Measurements from ENCODE around the gene CHD6.
A peak's percentile ranks its signal among the peaks of the same experiment; 100 is the strongest.

The CHD6 gene

DNA sequence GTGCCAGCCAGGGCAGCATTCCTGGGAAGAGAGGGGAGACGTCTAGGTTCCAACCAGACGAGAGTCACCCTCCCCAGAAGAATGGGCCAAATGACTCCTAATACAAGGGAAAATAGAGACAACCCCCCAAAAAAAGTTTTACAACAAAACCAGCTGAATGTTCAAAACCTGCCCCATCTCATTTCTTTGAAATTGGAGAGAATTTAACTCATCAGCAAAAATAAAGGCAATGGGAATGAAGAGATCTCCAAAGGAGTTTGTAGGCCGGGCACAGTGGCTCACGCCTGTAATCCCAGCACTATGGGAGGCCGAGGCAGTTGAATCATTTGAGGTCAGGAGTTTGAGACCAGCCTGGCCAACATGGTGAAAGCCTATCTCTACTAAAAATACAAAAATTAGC is 241.8 kb downstream of the CHD6 start:
- Histone ChIP-seq H3K9ac (ENCODE audit: low read depth, low read length) (no peak overlapping the region), H3K4me3 (ENCODE audit: low read depth, low read length) (no peak overlapping the region), H3K36me3 (ENCODE audit: control insufficient read depth, insufficient read depth, low read length) (no peaks in the 10 kb centered on the region), H3K9me3 (ENCODE audit: control insufficient read depth, insufficient read depth, low read length) (no peaks in the 10 kb centered on the region), H3K4me1 (ENCODE audit: control insufficient read depth, insufficient read depth, low read length) (no peaks in the 10 kb centered on the region), H3K27me3 (ENCODE audit: control insufficient read depth, insufficient read depth, low read length) (no peaks in the 10 kb centered on the region)

DNA sequence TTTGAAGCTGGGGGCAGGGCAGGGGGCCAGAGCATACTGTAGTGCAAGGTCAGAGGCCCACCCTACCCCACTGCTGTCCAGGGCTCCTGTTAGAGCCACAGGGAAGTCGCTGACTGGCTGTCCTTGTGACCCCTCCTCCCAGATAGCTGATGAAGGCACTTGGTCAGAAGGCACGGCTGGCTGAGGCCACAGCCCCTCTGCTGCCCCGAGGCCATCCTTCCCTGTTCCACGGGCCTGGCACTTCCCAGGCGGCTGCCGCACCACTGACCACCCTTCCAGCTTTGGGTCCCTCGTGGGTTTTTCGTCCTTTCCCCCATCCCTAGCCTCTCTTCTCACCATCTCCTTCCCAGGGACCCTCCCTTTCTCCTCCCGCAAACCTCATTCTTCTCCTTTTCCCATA is 242.3 kb downstream of the CHD6 start:
- H3K9me3 ChIP-seq (ENCODE audit: control insufficient read depth, insufficient read depth, low read length): no peaks in the 10 kb centered on the region
- H3K36me3 ChIP-seq (ENCODE audit: control insufficient read depth, insufficient read depth, low read length): no peaks in the 10 kb centered on the region
- no peaks in the 10 kb centered on the region for H3K4me1 ChIP-seq (ENCODE audit: control insufficient read depth, insufficient read depth, low read length)
- H3K27me3 ChIP-seq (ENCODE audit: control insufficient read depth, insufficient read depth, low read length): no peaks in the 10 kb centered on the region
- no peak overlapping the region for H3K4me3 ChIP-seq (ENCODE audit: low read depth, low read length)
- no peak overlapping the region for H3K9ac ChIP-seq (ENCODE audit: low read depth, low read length)

DNA sequence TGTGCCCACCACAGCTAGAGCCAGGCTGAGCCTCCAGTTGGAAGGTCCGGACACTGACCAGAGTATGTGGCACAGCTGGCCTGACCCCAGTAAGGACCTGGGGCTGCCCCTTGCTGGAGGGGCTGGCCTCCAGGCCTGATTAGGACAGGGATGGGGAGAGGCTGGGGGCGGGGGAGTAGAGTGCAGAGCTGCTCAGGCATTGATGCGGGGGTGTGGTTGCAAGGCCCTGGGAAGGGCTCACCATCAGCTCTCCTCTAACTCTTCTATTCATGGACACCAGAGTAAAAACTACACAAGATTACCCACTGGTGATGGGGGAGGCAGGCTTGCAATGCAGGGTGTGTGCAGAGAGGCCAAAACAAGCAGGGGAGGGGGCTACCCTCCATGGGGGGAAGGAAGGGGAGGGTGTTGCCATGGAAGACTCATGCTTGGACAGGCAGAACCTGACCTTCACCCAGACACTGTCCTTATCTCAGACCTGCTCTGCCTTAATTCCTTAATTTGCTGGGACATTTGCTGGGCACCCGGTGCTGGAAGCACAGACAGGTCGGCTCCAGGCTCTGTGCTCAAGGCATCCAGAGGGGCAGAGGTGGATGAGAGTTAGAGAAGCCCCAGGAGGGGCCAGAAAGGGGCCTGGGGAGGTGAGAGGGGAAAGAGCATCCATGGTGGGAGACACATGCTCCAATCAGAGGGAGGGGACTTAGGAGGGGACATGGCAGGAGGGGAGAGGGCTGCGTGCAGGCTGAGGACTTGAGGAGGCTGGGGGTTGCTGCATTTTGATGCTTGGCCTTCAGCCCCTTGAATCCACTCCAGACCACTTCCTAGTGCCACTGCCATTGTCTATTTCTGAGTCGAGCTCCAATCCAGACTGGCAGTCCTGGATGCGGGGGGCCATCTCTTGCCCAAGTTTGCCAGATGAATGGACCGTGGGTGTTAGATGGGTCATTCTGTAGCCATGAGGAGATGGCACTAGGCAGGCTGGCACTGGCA is 244.0 kb downstream of the CHD6 start:
- H3K4me3 ChIP-seq (ENCODE audit: low read depth, low read length): no peak overlapping the region
- H3K4me1 ChIP-seq (ENCODE audit: control insufficient read depth, insufficient read depth, low read length): no peaks in the 10 kb centered on the region
- H3K27me3 ChIP-seq (ENCODE audit: control insufficient read depth, insufficient read depth, low read length): peaks cover 5% of the 10 kb centered on the region
- no peak overlapping the region for H3K9ac ChIP-seq (ENCODE audit: low read depth, low read length)
- no peaks in the 10 kb centered on the region for H3K36me3 ChIP-seq (ENCODE audit: control insufficient read depth, insufficient read depth, low read length)
- H3K9me3 ChIP-seq (ENCODE audit: control insufficient read depth, insufficient read depth, low read length): no peaks in the 10 kb centered on the region

DNA sequence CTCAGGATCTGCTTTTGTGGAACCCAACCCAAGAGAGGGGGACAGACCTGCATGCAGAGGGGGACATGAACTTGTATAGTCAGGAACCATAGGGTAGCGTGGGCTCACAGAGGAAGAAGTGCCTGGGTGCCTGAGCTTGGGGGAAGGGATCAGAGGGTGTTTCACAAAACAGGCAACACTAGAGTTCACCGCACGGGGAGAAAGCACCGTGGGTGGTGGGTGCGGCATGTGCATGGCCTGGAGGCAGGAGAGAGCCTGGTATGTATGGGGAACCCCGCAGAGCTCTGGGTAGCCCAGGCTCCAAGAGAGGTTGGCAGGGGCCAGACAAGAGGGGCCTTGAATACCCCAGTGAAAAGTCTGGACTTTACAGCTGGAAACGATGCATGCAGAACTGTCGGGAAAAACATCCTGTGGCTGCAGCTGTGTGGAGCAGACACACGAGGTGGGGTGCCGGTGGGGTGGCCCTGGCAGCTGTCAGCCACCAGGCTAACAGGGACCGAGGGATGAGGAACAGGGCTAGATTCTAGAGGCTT is 244.9 kb downstream of the CHD6 start:
- H3K27me3 ChIP-seq (ENCODE audit: control insufficient read depth, insufficient read depth, low read length): peaks cover 8% of the 10 kb centered on the region
- no peaks in the 10 kb centered on the region for H3K9me3 ChIP-seq (ENCODE audit: control insufficient read depth, insufficient read depth, low read length)
- no peaks in the 10 kb centered on the region for H3K36me3 ChIP-seq (ENCODE audit: control insufficient read depth, insufficient read depth, low read length)

DNA sequence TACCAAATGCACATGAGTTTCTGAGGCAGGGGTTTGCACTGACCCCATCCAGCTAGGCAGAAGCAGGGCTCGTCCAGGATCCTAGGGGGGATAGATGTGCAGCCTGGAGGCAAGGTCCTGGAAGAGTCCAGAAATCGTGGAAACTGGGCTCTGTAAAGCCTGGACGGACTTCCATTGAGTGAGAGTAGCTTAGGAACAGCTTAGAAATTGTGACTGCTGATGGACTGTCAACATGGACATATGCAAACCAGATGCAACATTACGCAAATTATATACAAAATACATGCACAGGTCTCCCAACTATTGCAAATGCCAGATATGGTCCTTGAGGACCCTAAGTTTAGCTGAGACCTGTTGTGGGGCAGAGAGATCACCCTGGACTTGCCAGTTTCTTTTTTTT is 246.8 kb downstream of the CHD6 start:
- Histone ChIP-seq H3K9me3 (ENCODE audit: control insufficient read depth, insufficient read depth, low read length) (no peaks in the 10 kb centered on the region), H3K36me3 (ENCODE audit: control insufficient read depth, insufficient read depth, low read length) (no peaks in the 10 kb centered on the region), H3K4me3 (ENCODE audit: low read depth, low read length) (no peak overlapping the region), H3K9ac (ENCODE audit: low read depth, low read length) (no peak overlapping the region), H3K27me3 (ENCODE audit: control insufficient read depth, insufficient read depth, low read length) (peaks cover 21% of the 10 kb centered on the region), H3K4me1 (ENCODE audit: control insufficient read depth, insufficient read depth, low read length) (no peaks in the 10 kb centered on the region)

More for the DNA sequence above, 244.9 kb downstream of the CHD6 start:
- no peaks in the 10 kb centered on the region for H3K4me1 ChIP-seq (ENCODE audit: control insufficient read depth, insufficient read depth, low read length)
- no peak overlapping the region for H3K9ac ChIP-seq (ENCODE audit: low read depth, low read length)
- H3K4me3 ChIP-seq (ENCODE audit: low read depth, low read length): no peak overlapping the region

DNA sequence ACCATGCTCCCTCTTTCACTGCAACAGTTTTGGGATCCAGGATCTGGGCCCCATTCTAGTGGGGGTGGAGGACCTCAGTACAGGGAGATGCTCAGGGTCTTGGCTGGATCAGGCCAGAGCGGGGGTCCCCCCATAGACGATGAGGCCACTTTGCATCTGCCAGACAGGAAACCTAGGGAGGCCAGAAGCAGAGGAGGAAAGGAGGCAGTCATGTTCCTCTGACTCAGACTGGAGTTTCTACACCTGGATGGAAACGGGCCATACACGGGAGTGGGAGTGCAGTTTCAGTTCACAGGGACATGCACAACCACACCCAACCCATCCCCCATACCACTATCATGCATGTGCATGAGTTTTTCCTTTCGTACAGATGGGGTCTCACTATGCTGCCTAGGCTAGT is 248.0 kb downstream of the CHD6 start:
- peaks cover 31% of the 10 kb centered on the region for H3K27me3 ChIP-seq (ENCODE audit: control insufficient read depth, insufficient read depth, low read length)
- no peaks in the 10 kb centered on the region for H3K9me3 ChIP-seq (ENCODE audit: control insufficient read depth, insufficient read depth, low read length)
- H3K4me1 ChIP-seq (ENCODE audit: control insufficient read depth, insufficient read depth, low read length): no peaks in the 10 kb centered on the region
- H3K4me3 ChIP-seq (ENCODE audit: low read depth, low read length): no peak overlapping the region
- H3K9ac ChIP-seq (ENCODE audit: low read depth, low read length): no peak overlapping the region
- H3K36me3 ChIP-seq (ENCODE audit: control insufficient read depth, insufficient read depth, low read length): no peaks in the 10 kb centered on the region

DNA sequence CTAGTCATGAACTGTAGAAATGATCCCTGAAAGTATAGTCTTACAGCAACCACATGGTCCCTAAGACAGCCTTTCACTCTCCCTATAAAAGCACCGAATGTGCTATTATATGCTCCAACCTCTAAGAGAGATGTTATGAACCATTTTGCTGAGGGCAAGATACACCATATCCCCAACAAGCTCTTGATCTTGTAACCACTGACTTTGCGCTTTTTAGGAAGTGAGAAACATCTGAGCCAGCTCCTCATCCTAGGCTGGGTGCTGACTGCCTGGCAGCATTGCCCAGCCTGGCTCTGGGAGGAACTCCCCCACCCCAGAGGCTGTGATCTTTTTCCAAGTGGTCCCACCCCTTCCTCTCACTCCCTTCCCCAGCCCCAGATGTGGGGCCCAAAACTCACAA is 248.5 kb downstream of the CHD6 start:
- no peak overlapping the region for H3K9ac ChIP-seq (ENCODE audit: low read depth, low read length)
- H3K4me1 ChIP-seq (ENCODE audit: control insufficient read depth, insufficient read depth, low read length): no peaks in the 10 kb centered on the region
- no peak overlapping the region for H3K4me3 ChIP-seq (ENCODE audit: low read depth, low read length)
- peaks cover 35% of the 10 kb centered on the region for H3K27me3 ChIP-seq (ENCODE audit: control insufficient read depth, insufficient read depth, low read length)
- no peaks in the 10 kb centered on the region for H3K36me3 ChIP-seq (ENCODE audit: control insufficient read depth, insufficient read depth, low read length)
- no peaks in the 10 kb centered on the region for H3K9me3 ChIP-seq (ENCODE audit: control insufficient read depth, insufficient read depth, low read length)

DNA sequence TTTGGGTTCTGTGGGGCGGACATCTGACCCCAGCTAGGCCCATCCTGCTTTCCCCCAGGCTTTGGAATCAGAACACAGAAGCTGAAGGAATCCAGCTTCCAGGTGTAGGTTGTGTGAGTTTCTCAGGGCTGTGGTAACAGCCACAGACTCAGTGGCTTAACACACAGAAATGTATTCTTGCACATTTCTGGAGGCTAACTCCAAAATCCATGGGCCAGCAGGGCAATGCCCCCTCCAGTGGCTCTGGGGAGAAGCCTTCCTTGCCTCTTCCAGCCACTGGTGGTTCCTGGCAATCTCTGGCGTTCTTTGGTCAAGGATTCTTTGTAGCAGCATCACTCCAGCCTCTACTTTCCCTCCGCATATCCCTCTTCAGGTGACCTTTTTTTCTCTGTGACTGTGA is 250.2 kb downstream of the CHD6 start:
- Histone ChIP-seq H3K4me3 (ENCODE audit: low read depth, low read length) (no peak overlapping the region), H3K9ac (ENCODE audit: low read depth, low read length) (no peak overlapping the region), H3K9me3 (ENCODE audit: control insufficient read depth, insufficient read depth, low read length) (no peaks in the 10 kb centered on the region), H3K4me1 (ENCODE audit: control insufficient read depth, insufficient read depth, low read length) (no peaks in the 10 kb centered on the region), H3K27me3 (ENCODE audit: control insufficient read depth, insufficient read depth, low read length) (peaks cover 39% of the 10 kb centered on the region), H3K36me3 (ENCODE audit: control insufficient read depth, insufficient read depth, low read length) (no peaks in the 10 kb centered on the region)

DNA sequence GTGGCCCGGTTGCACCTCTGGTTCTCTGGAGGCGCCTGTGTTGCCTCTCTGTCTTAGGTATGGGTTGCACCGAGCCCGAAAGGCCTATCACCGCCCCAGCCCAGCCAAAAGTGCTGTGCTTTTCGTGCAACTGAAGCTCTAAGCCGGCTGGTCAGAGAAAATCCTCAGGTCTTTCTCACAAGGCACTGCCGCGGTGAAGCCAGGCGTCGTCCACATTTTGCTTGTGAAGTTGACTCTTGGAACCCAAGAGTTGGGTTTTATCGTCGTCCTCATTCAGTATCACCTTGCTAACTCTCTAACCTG is 250.8 kb downstream of the CHD6 start:
- Histone ChIP-seq H3K4me1 (ENCODE audit: control insufficient read depth, insufficient read depth, low read length) (no peaks in the 10 kb centered on the region), H3K9me3 (ENCODE audit: control insufficient read depth, insufficient read depth, low read length) (no peaks in the 10 kb centered on the region), H3K4me3 (ENCODE audit: low read depth, low read length) (peak overlapping the region; percentile 61), H3K27me3 (ENCODE audit: control insufficient read depth, insufficient read depth, low read length) (peaks cover 39% of the 10 kb centered on the region), H3K36me3 (ENCODE audit: control insufficient read depth, insufficient read depth, low read length) (no peaks in the 10 kb centered on the region), H3K9ac (ENCODE audit: low read depth, low read length) (peak overlapping the region; percentile 70)

DNA sequence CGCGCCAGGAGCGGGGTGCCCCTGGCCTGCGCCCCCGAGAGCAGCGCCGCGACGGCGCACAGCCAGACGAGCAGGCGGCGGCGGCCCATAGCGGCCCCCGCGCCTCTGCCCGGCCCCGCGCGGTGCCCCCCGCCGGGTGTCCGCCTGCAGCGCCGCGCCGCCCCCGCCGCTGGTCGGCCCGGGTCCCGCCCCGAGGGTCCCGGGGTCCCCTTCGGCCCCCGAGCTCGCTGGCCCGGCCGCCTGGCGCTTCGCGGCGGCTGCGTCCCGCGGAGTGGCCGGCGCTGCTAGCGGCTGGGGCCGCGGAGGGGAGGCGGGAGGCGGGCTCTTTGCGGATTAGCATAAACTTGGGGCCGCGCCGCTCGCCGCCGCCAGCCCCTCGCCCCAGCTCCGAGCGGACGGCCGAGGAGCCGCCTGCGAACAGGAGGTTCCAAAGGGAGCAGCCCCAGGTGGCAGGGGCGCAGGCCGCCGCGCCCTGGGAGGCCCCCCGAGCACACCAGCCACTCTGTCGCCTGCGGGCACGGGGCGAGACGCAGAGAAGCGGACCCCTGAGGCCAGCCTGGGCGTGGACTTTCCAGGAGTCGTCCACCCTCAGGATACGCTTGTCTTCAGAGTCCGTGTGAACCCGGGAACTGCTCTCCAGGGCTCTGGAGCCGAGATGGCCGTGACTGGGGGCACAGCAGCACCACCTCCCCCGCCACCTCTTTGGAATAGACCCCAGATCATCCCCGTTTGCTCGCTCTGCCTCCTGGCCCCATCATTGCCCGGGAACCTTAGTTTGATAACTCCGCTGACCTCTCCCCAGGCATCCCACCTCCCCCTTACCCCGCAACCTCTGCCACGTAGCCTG is 251.4 kb downstream of the CHD6 start, which contains the start of gene EMILIN3:
Gene EMILIN3, minus strand, starts transcription at position 273 of the 847 bp plus-strand sequence. Its CDS starts 184 bp downstream, at position 89.
- Histone ChIP-seq H3K4me1 (ENCODE audit: control insufficient read depth, insufficient read depth, low read length) (no peaks in the 10 kb centered on the region), H3K4me3 (ENCODE audit: low read depth, low read length) (peak within 1 kb of the TSS; percentile 61), H3K9me3 (ENCODE audit: control insufficient read depth, insufficient read depth, low read length) (no peaks in the 10 kb centered on the region), H3K9ac (ENCODE audit: low read depth, low read length) (peak within 1 kb of the TSS; percentile 70), H3K27me3 (ENCODE audit: control insufficient read depth, insufficient read depth, low read length) (peaks cover 39% of the 10 kb centered on the region), H3K36me3 (ENCODE audit: control insufficient read depth, insufficient read depth, low read length) (no peaks in the 10 kb centered on the region)

DNA sequence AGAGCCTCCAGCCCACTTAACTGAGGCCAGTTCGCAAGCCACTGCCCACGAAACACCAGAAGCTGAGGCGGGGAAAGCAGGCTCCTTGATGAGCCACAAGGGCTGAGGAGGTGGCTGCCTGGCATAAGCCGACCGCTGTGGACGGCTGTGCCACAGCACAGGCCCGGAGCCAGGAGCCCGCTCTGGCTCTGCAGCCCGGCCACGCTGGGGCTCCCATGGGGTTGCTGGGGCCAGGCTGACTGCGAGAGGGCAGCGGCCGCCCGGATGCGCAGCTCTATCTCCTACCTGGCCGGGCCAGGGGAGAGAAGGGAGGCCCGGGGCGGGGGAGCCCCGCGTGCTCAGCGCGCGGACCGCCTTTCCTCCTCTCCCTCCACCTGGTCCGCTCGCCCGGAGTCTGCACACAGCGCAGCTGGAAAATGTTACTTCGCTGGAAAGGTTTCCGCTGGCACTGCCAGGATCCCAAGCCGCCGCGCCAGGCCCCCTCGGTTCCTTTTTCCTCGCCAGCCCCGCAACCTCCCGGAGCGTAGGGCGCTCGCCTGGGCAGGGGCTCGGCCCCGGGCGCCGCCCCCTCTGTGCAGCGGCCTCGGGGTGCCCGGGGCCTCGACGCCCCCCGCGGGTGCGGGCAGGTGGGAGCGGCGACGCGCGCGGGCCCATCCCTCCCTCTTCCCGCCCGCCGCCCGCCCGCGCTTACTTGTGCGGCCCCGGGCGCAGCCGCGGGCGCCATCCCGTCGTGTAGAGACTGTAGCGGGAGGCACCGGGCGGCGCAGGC is 252.2 kb downstream of the CHD6 start:
- Histone ChIP-seq H3K36me3 (ENCODE audit: control insufficient read depth, insufficient read depth, low read length) (no peaks in the 10 kb centered on the region), H3K27me3 (ENCODE audit: control insufficient read depth, insufficient read depth, low read length) (peaks cover 39% of the 10 kb centered on the region), H3K4me1 (ENCODE audit: control insufficient read depth, insufficient read depth, low read length) (no peaks in the 10 kb centered on the region), H3K9me3 (ENCODE audit: control insufficient read depth, insufficient read depth, low read length) (no peaks in the 10 kb centered on the region), H3K9ac (ENCODE audit: low read depth, low read length) (no peak overlapping the region), H3K4me3 (ENCODE audit: low read depth, low read length) (peak overlapping the region; percentile 28)

Data from iPS-15b (cell line).